Mucosa of rectum (tissue), 2 donors: ENCODE data around the gene PROZ.

Source experiments
- H3K27ac ChIP-seq, 2 donors: one replicate each; pipeline ENCODE4 v1.7.0; 2013; ENCODE audit warnings: inconsistent platforms in 2 of 2, low read depth in 2 of 2, low read length in 2 of 2
- H3K27me3 ChIP-seq, 2 donors: one replicate each; pipeline ENCODE4 v1.7.0; 2013; ENCODE audit warnings: low read length in 2 of 2; ENCODE audit not compliant: control insufficient read depth in 2 of 2, insufficient read depth in 2 of 2
- H3K36me3 ChIP-seq, 2 donors: one replicate each; pipeline ENCODE4 v1.7.0; 2013; ENCODE audit warnings: low read length in 2 of 2; ENCODE audit not compliant: control insufficient read depth in 2 of 2, insufficient read depth in 2 of 2
- H3K4me1 ChIP-seq, 2 donors: one replicate each; pipeline ENCODE4 v1.7.0; 2013; ENCODE audit warnings: low read length in 2 of 2, mild to moderate bottlenecking in 1 of 2; ENCODE audit not compliant: control insufficient read depth in 2 of 2, insufficient read depth in 2 of 2
- H3K4me3 ChIP-seq, 2 donors: one replicate each; pipeline ENCODE4 v1.7.0; 2013; ENCODE audit warnings: low read length in 2 of 2
- H3K9ac ChIP-seq, 2 donors: one replicate each; pipeline ENCODE4 v1.7.0; 2013; ENCODE audit warnings: low read length in 2 of 2, low read depth in 1 of 2, mild to moderate bottlenecking in 1 of 2
- H3K9me3 ChIP-seq, 2 donors: one replicate each; pipeline ENCODE4 v1.7.0; 2013; ENCODE audit warnings: low read length in 2 of 2; ENCODE audit not compliant: control insufficient read depth in 2 of 2
- donor health status: healthy.
- donor health status: Normal muscosa, but diverticular disease.

Gene PROZ

GRCh38 chr13:113218586-113218985 is 60.1 kb downstream of the PROZ start:
- H3K9me3 ChIP-seq = no peaks in the 10 kb centered on the region
- H3K4me3 ChIP-seq = no peak overlapping the region
- H3K27me3 ChIP-seq = no peaks in the 10 kb centered on the region
- H3K36me3 ChIP-seq = peaks cover 18 to 35% of the 10 kb centered on the region in 2 donors
- H3K27ac ChIP-seq = no peak overlapping the region
- peaks cover 12 to 16% of the 10 kb centered on the region in 2 donors for H3K4me1 ChIP-seq
- H3K9ac ChIP-seq = no peak overlapping the region

- H3K27me3 ChIP-seq = no peaks in the 10 kb centered on the region
- H3K4me1 ChIP-seq = peaks cover 12 to 13% of the 10 kb centered on the region in 2 donors
- no peak overlapping the region for H3K4me3 ChIP-seq
- H3K36me3 ChIP-seq = peaks cover 20 to 40% of the 10 kb centered on the region in 2 donors
- H3K27ac ChIP-seq = no peak overlapping the region
- H3K9ac ChIP-seq = no peak overlapping the region
- H3K9me3 ChIP-seq = no peaks in the 10 kb centered on the region
Measured at GRCh38 chr13:113219256-113219940, 61.0 kb downstream of the PROZ start.

- no peak overlapping the region for H3K27ac ChIP-seq
- no peaks in the 10 kb centered on the region for H3K27me3 ChIP-seq
- no peak overlapping the region for H3K9ac ChIP-seq
- no peak overlapping the region for H3K4me3 ChIP-seq
- no peaks in the 10 kb centered on the region for H3K9me3 ChIP-seq
- H3K4me1 ChIP-seq = peaks cover 12 to 13% of the 10 kb centered on the region in 2 donors
- H3K36me3 ChIP-seq = peaks cover 28 to 46% of the 10 kb centered on the region in 2 donors
Measured at GRCh38 chr13:113220141-113220598, 61.7 kb downstream of the PROZ start.

- H3K4me1 ChIP-seq = peaks cover 8 to 12% of the 10 kb centered on the region in 2 donors
- peaks cover 31 to 52% of the 10 kb centered on the region in 2 donors for H3K36me3 ChIP-seq
- no peak overlapping the region for H3K27ac ChIP-seq
Measured at GRCh38 chr13:113220877-113221276, 62.4 kb downstream of the PROZ start.

More at GRCh38 chr13:113220877-113221276, 62.4 kb downstream of the PROZ start:
- Histone ChIP-seq H3K9me3 (no peaks in the 10 kb centered on the region), H3K9ac (no peak overlapping the region), H3K27me3 (no peaks in the 10 kb centered on the region), H3K4me3 (no peak overlapping the region)
